GM13976 (cell line): Measurements from ENCODE around the gene GLI1.

Source experiments
- DNase-seq: peaks from one replicate; pipeline ENCODE4 v3.0.0; 2012; ENCODE audit warnings: low spot score
- CTCF ChIP-seq: IDR thresholded peaks from 2 replicates; pipeline ENCODE4 v1.5.1; 2012; ENCODE audit warnings: borderline replicate concordance, mild to moderate bottlenecking; ENCODE audit not compliant: insufficient read depth; ENCODE audit errors: extremely low read depth, missing control alignments, control extremely low read depth
- in situ Hi-C: fragments of 300-500 bp; cut with MboI; formaldehyde crosslinking; loops from one replicate; pipeline ENCODE4 v1.12.0; 2022; ENCODE audit warnings: low sequenced_read_pairs, mixed read lengths, inconsistent platforms; ENCODE audit not compliant: unreplicated experiment

The GLI1 gene

GRCh38 chr12:57470286-57470969 lies 10.8 kb downstream of the GLI1 start:
- in situ Hi-C loops = no loop called here
- no peak for TF ChIP-seq CTCF

GRCh38 chr12:57470970-57471656 lies 11.5 kb downstream of the GLI1 start:
- no peak for DNase-seq
- no peak for TF ChIP-seq CTCF
- in situ Hi-C loops = no loop called here

More at GRCh38 chr12:57470286-57470969, 10.8 kb downstream of the GLI1 start:
- no peak for DNase-seq

GRCh38 chr12:57471661-57472060 lies 12.1 kb downstream of the GLI1 start:
- no peak for TF ChIP-seq CTCF
- in situ Hi-C loops = no loop called here
- DNase-seq = no peak

- DNase-seq = no peak
- TF ChIP-seq CTCF = no peak
- in situ Hi-C loops = no loop called here
These were observed 12.8 kb downstream of the GLI1 start for GRCh38 chr12:57472391-57472790.

GRCh38 chr12:57473392-57473791 lies 13.8 kb downstream of the GLI1 start:
- DNase-seq = no peak
- in situ Hi-C loops = no loop called here
- no peak for TF ChIP-seq CTCF

GRCh38 chr12:57473886-57474285 lies 14.3 kb downstream of the GLI1 start:
- in situ Hi-C loops = no loop called here
- no peak for DNase-seq
- no peak for TF ChIP-seq CTCF
